OCI-LY7 (cell line): Measurements from ENCODE around the gene THYN1. TPM values are rescaled to one million over a fixed set of nuclear protein-coding genes. Genes with fewer than 3 reads are reported as not detected.
A peak's percentile ranks its signal among the peaks of the same experiment; 100 is the strongest.

Experiments
- BruUV-seq: library from RNA; stranded (reverse); fragments of 400-500 nt; replicated peaks from 2 replicates; lab custom pipeline; 2021; lab: Mats Ljungman, UMichigan
- CTCF ChIA-PET: fragments of 300-600 bp; sonication (Branson Sonifier 250); formaldehyde crosslinking; loops from one replicate; lab custom pipeline; 2022; ENCODE audit warnings: antibody characterized with exemption; ENCODE audit not compliant: unreplicated experiment; lab: Charles Lee
- POLR2A ChIA-PET: fragments of 300-600 bp; sonication (Branson Sonifier 250); formaldehyde crosslinking; loops from one replicate; lab custom pipeline; 2022; ENCODE audit warnings: antibody characterized with exemption; lab: Charles Lee
- DNase-seq: peaks from one replicate; pipeline ENCODE4 v3.0.0-alpha.2; 2015; ENCODE audit warnings: low spot score
- H2AFZ ChIP-seq: fragments of 200-600 bp; sonication (generic), shearing (Covaris generic); 2 replicates; pipeline ENCODE4 v1.6.1; 2014; ENCODE audit warnings: mild to moderate bottlenecking, antibody characterized with exemption, low read length, moderate library complexity
- H3K27ac ChIP-seq: fragments of 200-600 bp; sonication (generic); 2 replicates; pipeline ENCODE4 v1.5.1; 2014; ENCODE audit warnings: mixed run types, low read depth, mild to moderate bottlenecking, moderate library complexity, low read length, inconsistent platforms; ENCODE audit not compliant: poor library complexity, severe bottlenecking
- H3K36me3 ChIP-seq: fragments of 200-600 bp; sonication (generic); 2 replicates; pipeline ENCODE4 v1.6.1; 2014; ENCODE audit warnings: mild to moderate bottlenecking, antibody characterized with exemption, low read length, moderate library complexity, mixed read lengths; ENCODE audit not compliant: insufficient read depth
- H3K4me1 ChIP-seq: fragments of 200-600 bp; sonication (generic); 2 replicates; pipeline ENCODE4 v1.5.1; 2014; ENCODE audit warnings: mild to moderate bottlenecking, low read length; ENCODE audit not compliant: insufficient read depth, poor library complexity, severe bottlenecking
- H3K4me2 ChIP-seq: fragments of 200-600 bp; sonication (generic); 2 replicates; pipeline ENCODE4 v1.6.1; 2014; ENCODE audit warnings: mild to moderate bottlenecking, low read length
- H3K4me3 ChIP-seq: fragments of 200-600 bp; sonication (generic); 2 replicates; pipeline ENCODE4 v1.5.1; 2014; ENCODE audit warnings: mild to moderate bottlenecking, low read depth, low read length; ENCODE audit not compliant: poor library complexity, severe bottlenecking
- H3K79me2 ChIP-seq: fragments of 200-600 bp; sonication (generic); 2 replicates; pipeline ENCODE4 v1.6.1; 2016; ENCODE audit warnings: low read depth, mild to moderate bottlenecking, low read length, moderate library complexity, mixed read lengths; ENCODE audit not compliant: insufficient read depth
- H3K9me2 ChIP-seq: fragments of 200-600 bp; sonication (generic); 2 replicates; pipeline ENCODE4 v1.6.1; 2016; ENCODE audit warnings: mild to moderate bottlenecking, low read length, mixed read lengths; ENCODE audit not compliant: insufficient read depth
- H3K9me3 ChIP-seq: fragments of 200-600 bp; sonication (generic); 2 replicates; pipeline ENCODE4 v1.6.1; 2014; ENCODE audit warnings: mild to moderate bottlenecking, mixed run types, low read length, mixed read lengths
- H4K20me1 ChIP-seq: fragments of 200-600 bp; sonication (generic); 2 replicates; pipeline ENCODE4 v1.6.1; 2014; ENCODE audit warnings: mild to moderate bottlenecking, antibody characterized with exemption, low read length, moderate library complexity, mixed read lengths; ENCODE audit not compliant: insufficient read depth
- EZH2phosphoT487 ChIP-seq: fragments of 200-600 bp; sonication (generic); IDR thresholded peaks from 2 replicates; pipeline ENCODE4 v1.6.1; 2018; ENCODE audit warnings: low read depth, borderline replicate concordance, mild to moderate bottlenecking, mixed run types, antibody characterized with exemption, low read length, moderate library complexity, mixed read lengths
- intact Hi-C: fragments of 100-400 bp; cut with micrococcal nuclease; formaldehyde crosslinking; loops from one replicate; pipeline ENCODE4 v1.10.0; 2022; ENCODE audit not compliant: unreplicated experiment
- total RNA-seq, 2 experiments: library from RNA; depleted of rRNA in 1 of 2; stranded (reverse); fragments of >200 nt in 1 of 2; shearing (Covaris generic) in 1 of 2; gene quantifications; 2 replicates each; pipeline ENCODE4 v1.2.3, GENCODE V29; 2014 to 2022
- TF ChIP-seq, protein P1 (sequence below): fragments of 200-600 bp; sonication (generic); conservative IDR thresholded peaks from 2 replicates; pipeline ENCODE4 v1.5.1; 2014; ENCODE audit warnings: mild to moderate bottlenecking, antibody characterized with exemption, low read length, moderate library complexity, mixed read lengths

The THYN1 gene
- total RNA-seq, 2 experiments from 2014 or later: 51.6 to 101 TPM

DNA sequence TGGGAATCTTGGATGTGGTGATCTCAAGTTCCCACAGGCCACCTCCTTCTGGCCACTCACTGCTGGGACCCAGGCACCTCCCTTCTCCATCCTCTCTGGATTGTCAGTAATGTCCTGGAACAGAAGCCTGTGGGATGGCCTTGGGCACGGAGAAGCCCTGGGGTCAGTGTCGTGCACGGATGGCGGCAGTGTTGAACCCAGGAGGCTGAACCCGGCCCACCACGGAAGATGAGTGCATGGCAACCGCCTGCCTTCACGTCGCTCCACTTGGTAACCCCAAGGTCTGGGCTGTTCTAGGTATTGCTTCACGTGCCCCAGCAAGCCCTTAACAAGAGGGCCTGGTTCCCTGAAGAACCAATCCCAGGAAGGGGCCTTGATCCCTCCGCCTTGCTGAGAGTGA lies 7.1 kb downstream of the THYN1 start:
- Histone ChIP-seq H3K4me2 (no peak overlapping the region), H3K9me3 (no peaks in the 10 kb centered on the region), H3K9me2 (no peaks in the 10 kb centered on the region), H3K4me1 (no peaks in the 10 kb centered on the region), H3K79me2 (no peaks in the 10 kb centered on the region), H3K4me3 (no peak overlapping the region), H3K36me3 (peaks cover 72% of the 10 kb centered on the region), H4K20me1 (no peaks in the 10 kb centered on the region), H3K27ac (no peak overlapping the region), H2AFZ (no peak overlapping the region)
- no peak for DNase-seq
- no peak for TF ChIP-seq EZH2phosphoT487
- TF ChIP-seq, protein P1, sequence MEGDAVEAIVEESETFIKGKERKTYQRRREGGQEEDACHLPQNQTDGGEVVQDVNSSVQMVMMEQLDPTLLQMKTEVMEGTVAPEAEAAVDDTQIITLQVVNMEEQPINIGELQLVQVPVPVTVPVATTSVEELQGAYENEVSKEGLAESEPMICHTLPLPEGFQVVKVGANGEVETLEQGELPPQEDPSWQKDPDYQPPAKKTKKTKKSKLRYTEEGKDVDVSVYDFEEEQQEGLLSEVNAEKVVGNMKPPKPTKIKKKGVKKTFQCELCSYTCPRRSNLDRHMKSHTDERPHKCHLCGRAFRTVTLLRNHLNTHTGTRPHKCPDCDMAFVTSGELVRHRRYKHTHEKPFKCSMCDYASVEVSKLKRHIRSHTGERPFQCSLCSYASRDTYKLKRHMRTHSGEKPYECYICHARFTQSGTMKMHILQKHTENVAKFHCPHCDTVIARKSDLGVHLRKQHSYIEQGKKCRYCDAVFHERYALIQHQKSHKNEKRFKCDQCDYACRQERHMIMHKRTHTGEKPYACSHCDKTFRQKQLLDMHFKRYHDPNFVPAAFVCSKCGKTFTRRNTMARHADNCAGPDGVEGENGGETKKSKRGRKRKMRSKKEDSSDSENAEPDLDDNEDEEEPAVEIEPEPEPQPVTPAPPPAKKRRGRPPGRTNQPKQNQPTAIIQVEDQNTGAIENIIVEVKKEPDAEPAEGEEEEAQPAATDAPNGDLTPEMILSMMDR: no peak
- no TSS peak for BruUV-seq
- POLR2A ChIA-PET: no interaction called here
- CTCF ChIA-PET: no interaction called here
- intact Hi-C loops: no loop called here

- no peaks in the 10 kb centered on the region for H3K4me1 ChIP-seq
- peaks cover 65% of the 10 kb centered on the region for H3K36me3 ChIP-seq
- H2AFZ ChIP-seq: no peak overlapping the region
- CTCF ChIA-PET: no interaction called here
- intact Hi-C loops: no loop called here
- no peak for TF ChIP-seq EZH2phosphoT487
- TF ChIP-seq, protein P1: no peak
- POLR2A ChIA-PET: no interaction called here
- no peaks in the 10 kb centered on the region for H3K9me2 ChIP-seq
- no peaks in the 10 kb centered on the region for H3K9me3 ChIP-seq
- H3K27ac ChIP-seq: no peak overlapping the region
- no peak overlapping the region for H3K4me2 ChIP-seq
- no peak overlapping the region for H3K4me3 ChIP-seq
- no TSS peak for BruUV-seq
- H3K79me2 ChIP-seq: no peaks in the 10 kb centered on the region
- DNase-seq: no peak
- no peaks in the 10 kb centered on the region for H4K20me1 ChIP-seq
Observed at GRCh38 chr11:134245434-134245833, 7.7 kb downstream of the THYN1 start.

DNA sequence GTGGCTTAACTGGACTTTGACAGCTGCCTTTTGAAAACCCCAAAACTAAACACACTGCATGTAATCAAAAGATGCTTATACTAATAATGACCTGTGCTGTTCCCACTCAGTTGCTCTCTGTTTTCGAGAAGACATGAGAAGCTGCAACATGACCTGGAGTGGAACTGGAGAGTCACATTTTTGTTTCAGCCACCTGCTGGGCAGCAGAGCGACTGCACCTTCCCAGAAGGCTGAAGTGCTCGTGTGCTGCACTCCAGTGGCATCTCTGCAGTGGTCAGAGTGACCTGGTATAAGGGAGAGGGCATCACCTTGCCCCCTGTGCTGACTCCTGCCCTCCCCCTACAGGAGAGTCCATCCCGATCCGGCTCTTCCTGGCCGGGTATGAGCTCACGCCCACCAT lies 8.6 kb downstream of the THYN1 start:
- H3K79me2 ChIP-seq: no peaks in the 10 kb centered on the region
- H3K9me2 ChIP-seq: no peaks in the 10 kb centered on the region
- no peak overlapping the region for H3K27ac ChIP-seq
- no peak for TF ChIP-seq EZH2phosphoT487
- TF ChIP-seq, protein P1: peak; percentile 76
- H3K4me3 ChIP-seq: no peak overlapping the region
- ChIA-PET CTCF (no interaction called here), POLR2A (interaction anchor here (0.6 to 0.9 kb wide), 3 partner anchors 11 to 33 kb away, joined by 3 read pairs; no protein-coding TSS in a partner anchor)
- no peak overlapping the region for H2AFZ ChIP-seq
- intact Hi-C loops: loop anchor here (1.0 kb wide), 1 partner anchor 37 kb away; no protein-coding TSS in a partner anchor
- peaks cover 57% of the 10 kb centered on the region for H3K36me3 ChIP-seq
- H4K20me1 ChIP-seq: no peaks in the 10 kb centered on the region
- DNase-seq: peak; percentile 52
- H3K9me3 ChIP-seq: no peaks in the 10 kb centered on the region
- no TSS peak for BruUV-seq
- no peak overlapping the region for H3K4me2 ChIP-seq
- H3K4me1 ChIP-seq: no peaks in the 10 kb centered on the region
